Measurements from ENCODE around the gene DNM1L. TPM values are rescaled to one million over a fixed set of nuclear protein-coding genes. Genes with fewer than 3 reads are reported as not detected.

The DNM1L gene
- total RNA-seq, 3 donors from 2014 or later, result 54.2 to 63.0 (median 55.1) TPM

GRCh38 chr12:32789446-32789845 lies 110.3 kb downstream of the DNM1L start:
- DNase-seq (no peak), ATAC-seq (no peak)
- H3K4me3 Mint-ChIP-seq, result no peak overlapping the region
- H3K4me1 Mint-ChIP-seq (ENCODE audit: low read depth), result no peaks in the 10 kb centered on the region
- H3K36me3 Mint-ChIP-seq (ENCODE audit: insufficient read depth), result no peaks in the 10 kb centered on the region
- no peaks in the 10 kb centered on the region for H3K9me3 Mint-ChIP-seq
- peaks cover 2% of the 10 kb centered on the region for H3K27me3 Mint-ChIP-seq (ENCODE audit: low read depth)

- peaks cover 2% of the 10 kb centered on the region for H3K27me3 Mint-ChIP-seq (ENCODE audit: low read depth)
These were observed 110.8 kb downstream of the DNM1L start for GRCh38 chr12:32789916-32790315.

GRCh38 chr12:32794281-32794680 lies 115.2 kb downstream of the DNM1L start:
- Mint-ChIP-seq H3K36me3 (ENCODE audit: insufficient read depth) (no peaks in the 10 kb centered on the region), H3K4me1 (ENCODE audit: low read depth) (no peaks in the 10 kb centered on the region), H3K9me3 (no peaks in the 10 kb centered on the region), H3K27me3 (ENCODE audit: low read depth) (peaks cover 2% of the 10 kb centered on the region), H3K4me3 (no peak overlapping the region)
- DNase-seq, result no peak
- no peak for ATAC-seq

More at GRCh38 chr12:32789916-32790315, 110.8 kb downstream of the DNM1L start:
- ATAC-seq (no peak), DNase-seq (no peak)
- H3K36me3 Mint-ChIP-seq (ENCODE audit: insufficient read depth), result no peaks in the 10 kb centered on the region
- H3K4me1 Mint-ChIP-seq (ENCODE audit: low read depth), result no peaks in the 10 kb centered on the region
- no peaks in the 10 kb centered on the region for H3K9me3 Mint-ChIP-seq
- H3K4me3 Mint-ChIP-seq, result no peak overlapping the region

Other genes with a start within 250 kb of the DNM1L start
- gene YARS2, start 76.6 kb downstream of the DNM1L start, total RNA-seq, result 10 to 100 TPM; 27.5 to 33.6 (median 30.2) TPM
- under 1 TPM; 0.16 to 0.24 (median 0.18) TPM for gene PKP2, start 217.5 kb downstream of the DNM1L start, total RNA-seq

All from activated T-cell treated with anti-CD3 and anti-CD28 coated beads, Interleukin-2, amount 50 U/mL, for 4 hours (primary cell).